ENCODE measurements around the gene MYH10.

Gene MYH10

GRCh38 chr17:8494506-8495111 lies 135.9 kb downstream of the MYH10 start:
- Histone ChIP-seq H3K27ac (no peak overlapping the region), H3K36me3 (ENCODE audit: control insufficient read depth, insufficient read depth, low read length) (no peaks in the 10 kb centered on the region)
- TF ChIP-seq, protein P1, sequence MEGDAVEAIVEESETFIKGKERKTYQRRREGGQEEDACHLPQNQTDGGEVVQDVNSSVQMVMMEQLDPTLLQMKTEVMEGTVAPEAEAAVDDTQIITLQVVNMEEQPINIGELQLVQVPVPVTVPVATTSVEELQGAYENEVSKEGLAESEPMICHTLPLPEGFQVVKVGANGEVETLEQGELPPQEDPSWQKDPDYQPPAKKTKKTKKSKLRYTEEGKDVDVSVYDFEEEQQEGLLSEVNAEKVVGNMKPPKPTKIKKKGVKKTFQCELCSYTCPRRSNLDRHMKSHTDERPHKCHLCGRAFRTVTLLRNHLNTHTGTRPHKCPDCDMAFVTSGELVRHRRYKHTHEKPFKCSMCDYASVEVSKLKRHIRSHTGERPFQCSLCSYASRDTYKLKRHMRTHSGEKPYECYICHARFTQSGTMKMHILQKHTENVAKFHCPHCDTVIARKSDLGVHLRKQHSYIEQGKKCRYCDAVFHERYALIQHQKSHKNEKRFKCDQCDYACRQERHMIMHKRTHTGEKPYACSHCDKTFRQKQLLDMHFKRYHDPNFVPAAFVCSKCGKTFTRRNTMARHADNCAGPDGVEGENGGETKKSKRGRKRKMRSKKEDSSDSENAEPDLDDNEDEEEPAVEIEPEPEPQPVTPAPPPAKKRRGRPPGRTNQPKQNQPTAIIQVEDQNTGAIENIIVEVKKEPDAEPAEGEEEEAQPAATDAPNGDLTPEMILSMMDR (IDR thresholded peaks at IDR 0.05) = no peak

GRCh38 chr17:8494021-8494420 lies 136.5 kb downstream of the MYH10 start:
- Histone ChIP-seq H2AFZ (no peak overlapping the region), H3K4me3 (ENCODE audit: low read depth, low read length) (no peak overlapping the region), H3K9me3 (ENCODE audit: control insufficient read depth, low read length) (no peaks in the 10 kb centered on the region), H3K27me3 (ENCODE audit: control insufficient read depth, insufficient read depth, low read length) (no peaks in the 10 kb centered on the region), H3K79me2 (no peaks in the 10 kb centered on the region), H3K4me2 (ENCODE audit: low read length) (no peak overlapping the region), H3K27ac (no peak overlapping the region), H3K4me1 (no peaks in the 10 kb centered on the region), H3K9ac (no peak overlapping the region), H3K36me3 (ENCODE audit: control insufficient read depth, insufficient read depth, low read length) (no peaks in the 10 kb centered on the region)
- TF ChIP-seq, protein P1 (IDR thresholded peaks at IDR 0.05) = no peak

More at GRCh38 chr17:8494506-8495111, 135.9 kb downstream of the MYH10 start:
- H3K9me3 ChIP-seq (ENCODE audit: control insufficient read depth, low read length) = no peaks in the 10 kb centered on the region
- no peak overlapping the region for H3K4me3 ChIP-seq (ENCODE audit: low read depth, low read length)
- no peaks in the 10 kb centered on the region for H3K4me1 ChIP-seq
- H3K27me3 ChIP-seq (ENCODE audit: control insufficient read depth, insufficient read depth, low read length) = no peaks in the 10 kb centered on the region
- no peak overlapping the region for H2AFZ ChIP-seq
- H3K4me2 ChIP-seq (ENCODE audit: low read length) = no peak overlapping the region
- no peak overlapping the region for H3K9ac ChIP-seq
- no peaks in the 10 kb centered on the region for H3K79me2 ChIP-seq

GRCh38 chr17:8492121-8492520 lies 138.4 kb downstream of the MYH10 start:
- TF ChIP-seq, protein P1 (IDR thresholded peaks at IDR 0.05) = no peak
- H3K36me3 ChIP-seq (ENCODE audit: control insufficient read depth, insufficient read depth, low read length) = no peaks in the 10 kb centered on the region
- H3K27me3 ChIP-seq (ENCODE audit: control insufficient read depth, insufficient read depth, low read length) = no peaks in the 10 kb centered on the region
- H3K27ac ChIP-seq = no peak overlapping the region
- H3K4me2 ChIP-seq (ENCODE audit: low read length) = no peak overlapping the region
- no peak overlapping the region for H3K4me3 ChIP-seq (ENCODE audit: low read depth, low read length)
- H3K9ac ChIP-seq = no peak overlapping the region
- H2AFZ ChIP-seq = no peak overlapping the region
- no peaks in the 10 kb centered on the region for H3K4me1 ChIP-seq
- H3K9me3 ChIP-seq (ENCODE audit: control insufficient read depth, low read length) = no peaks in the 10 kb centered on the region
- no peaks in the 10 kb centered on the region for H3K79me2 ChIP-seq

DNA sequence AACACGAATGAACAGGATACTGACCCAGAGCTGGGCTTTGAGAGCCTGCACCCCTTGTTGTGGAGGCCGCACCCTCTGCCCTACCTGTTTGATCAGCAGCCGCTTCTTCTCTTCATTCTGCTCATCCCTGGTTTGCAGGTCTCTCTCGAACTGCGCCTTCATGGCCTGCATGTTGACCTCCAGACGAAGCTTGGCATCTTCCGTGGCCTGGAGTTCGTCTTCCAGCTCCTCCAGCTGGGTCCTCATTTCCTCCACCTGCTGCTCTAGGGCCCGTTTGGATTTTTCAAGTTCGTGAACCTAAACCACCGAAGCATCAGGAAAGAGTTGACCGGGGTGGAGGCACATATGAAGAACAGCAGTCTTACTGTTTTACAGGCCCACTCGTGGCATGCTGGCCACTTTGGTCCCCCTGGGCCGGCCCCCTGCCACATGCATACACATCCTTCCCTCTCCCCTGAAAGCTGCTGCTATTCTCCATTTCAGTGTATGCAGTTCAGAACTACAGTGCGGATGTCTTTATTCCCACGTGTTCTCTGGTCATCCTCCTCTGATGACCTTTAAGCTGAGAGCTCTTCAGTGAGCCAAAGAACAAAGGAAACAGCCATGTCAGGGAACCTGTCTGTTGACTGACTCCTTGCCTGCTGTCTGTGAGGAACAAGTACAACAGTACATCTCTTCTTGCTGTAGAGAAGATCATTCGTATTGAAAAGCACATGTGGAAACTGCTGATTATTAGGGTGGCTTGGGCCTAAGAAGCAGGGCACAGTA lies 140.1 kb downstream of the MYH10 start:
- no peak overlapping the region for H3K27ac ChIP-seq
- no peak overlapping the region for H2AFZ ChIP-seq
- H3K79me2 ChIP-seq = peaks cover 5% of the 10 kb centered on the region
- no peak overlapping the region for H3K4me2 ChIP-seq (ENCODE audit: low read length)
- no peaks in the 10 kb centered on the region for H3K4me1 ChIP-seq
- TF ChIP-seq, protein P1 (IDR thresholded peaks at IDR 0.05) = no peak
- H3K4me3 ChIP-seq (ENCODE audit: low read depth, low read length) = no peak overlapping the region
- no peaks in the 10 kb centered on the region for H3K36me3 ChIP-seq (ENCODE audit: control insufficient read depth, insufficient read depth, low read length)
- no peaks in the 10 kb centered on the region for H3K27me3 ChIP-seq (ENCODE audit: control insufficient read depth, insufficient read depth, low read length)
- H3K9me3 ChIP-seq (ENCODE audit: control insufficient read depth, low read length) = no peaks in the 10 kb centered on the region
- H3K9ac ChIP-seq = no peak overlapping the region
